AG10803 (cell line): ENCODE measurements around the gene USP14.

Source experiments
- DNase-seq: peaks from one replicate; pipeline ENCODE4 v3.0.0; 2010; ENCODE audit warnings: low read depth
- H3K4me3 ChIP-seq: 2 replicates; pipeline ENCODE4 v1.5.1; 2011; ENCODE audit warnings: mild to moderate bottlenecking, low read length, control low read depth
- TF ChIP-seq, protein P1 (sequence below): conservative IDR thresholded peaks from 2 replicates; pipeline ENCODE4 v1.5.1; 2011; ENCODE audit warnings: mild to moderate bottlenecking, low read length, control low read depth, inconsistent platforms

Gene USP14

GRCh38 chr18:231563-231962 lies 73.2 kb downstream of the USP14 start:
- H3K4me3 ChIP-seq, result no peak overlapping the region
- DNase-seq, result no peak
- TF ChIP-seq, protein P1, sequence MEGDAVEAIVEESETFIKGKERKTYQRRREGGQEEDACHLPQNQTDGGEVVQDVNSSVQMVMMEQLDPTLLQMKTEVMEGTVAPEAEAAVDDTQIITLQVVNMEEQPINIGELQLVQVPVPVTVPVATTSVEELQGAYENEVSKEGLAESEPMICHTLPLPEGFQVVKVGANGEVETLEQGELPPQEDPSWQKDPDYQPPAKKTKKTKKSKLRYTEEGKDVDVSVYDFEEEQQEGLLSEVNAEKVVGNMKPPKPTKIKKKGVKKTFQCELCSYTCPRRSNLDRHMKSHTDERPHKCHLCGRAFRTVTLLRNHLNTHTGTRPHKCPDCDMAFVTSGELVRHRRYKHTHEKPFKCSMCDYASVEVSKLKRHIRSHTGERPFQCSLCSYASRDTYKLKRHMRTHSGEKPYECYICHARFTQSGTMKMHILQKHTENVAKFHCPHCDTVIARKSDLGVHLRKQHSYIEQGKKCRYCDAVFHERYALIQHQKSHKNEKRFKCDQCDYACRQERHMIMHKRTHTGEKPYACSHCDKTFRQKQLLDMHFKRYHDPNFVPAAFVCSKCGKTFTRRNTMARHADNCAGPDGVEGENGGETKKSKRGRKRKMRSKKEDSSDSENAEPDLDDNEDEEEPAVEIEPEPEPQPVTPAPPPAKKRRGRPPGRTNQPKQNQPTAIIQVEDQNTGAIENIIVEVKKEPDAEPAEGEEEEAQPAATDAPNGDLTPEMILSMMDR, result no peak

- TF ChIP-seq, protein P1, result no peak
- no peak overlapping the region for H3K4me3 ChIP-seq
- DNase-seq, result no peak
Measured at GRCh38 chr18:240175-240574, 81.8 kb downstream of the USP14 start.

GRCh38 chr18:245282-245847 lies 87.0 kb downstream of the USP14 start:
- no peak overlapping the region for H3K4me3 ChIP-seq
- peak; percentile 23 for DNase-seq
- TF ChIP-seq, protein P1, result no peak

DNA sequence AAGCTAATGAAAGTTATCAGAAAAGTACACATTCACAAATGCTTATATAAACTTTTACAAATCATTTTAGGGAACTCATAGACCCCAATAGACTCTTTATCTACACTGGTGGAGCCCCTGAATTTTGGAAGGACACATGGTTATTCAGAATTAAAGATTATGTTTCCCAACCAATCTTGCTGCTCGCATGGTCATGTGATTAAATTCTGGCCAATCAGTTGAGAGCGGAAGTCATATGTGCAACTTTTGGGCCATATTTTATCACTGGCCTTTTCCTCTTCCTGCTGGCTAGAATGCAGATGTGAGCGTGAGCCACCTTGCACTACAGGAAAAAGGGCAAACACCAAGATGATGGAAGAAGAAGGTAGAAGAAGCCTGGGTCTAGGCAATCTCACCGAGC lies 89.7 kb downstream of the USP14 start:
- TF ChIP-seq, protein P1, result no peak
- no peak for DNase-seq

GRCh38 chr18:250685-251084 lies 92.3 kb downstream of the USP14 start:
- DNase-seq, result peak; percentile 2
- TF ChIP-seq, protein P1, result no peak
- no peak overlapping the region for H3K4me3 ChIP-seq

More for the DNA sequence above, 89.7 kb downstream of the USP14 start:
- no peak overlapping the region for H3K4me3 ChIP-seq

GRCh38 chr18:251572-251971 lies 93.2 kb downstream of the USP14 start:
- no peak for DNase-seq
- no peak overlapping the region for H3K4me3 ChIP-seq
- TF ChIP-seq, protein P1, result no peak

DNA sequence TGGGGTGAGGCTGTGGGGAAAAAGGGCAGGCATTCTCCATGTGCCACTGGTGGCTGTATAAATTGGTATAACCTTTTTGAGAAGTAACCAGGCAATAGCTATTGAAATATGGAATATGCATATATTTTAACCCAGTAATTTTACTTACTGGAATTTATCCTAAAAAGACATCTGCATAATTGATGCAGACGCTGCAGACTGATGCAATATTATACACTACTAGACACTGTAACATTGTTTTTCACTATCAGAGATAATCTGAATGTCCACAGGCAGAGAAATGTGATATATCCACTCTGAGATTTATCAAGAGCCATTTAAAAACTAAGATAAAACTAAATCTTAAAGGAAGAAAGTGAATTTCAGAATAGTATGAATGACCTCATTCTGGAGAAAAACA lies 94.8 kb downstream of the USP14 start:
- no peak overlapping the region for H3K4me3 ChIP-seq
- DNase-seq, result no peak
- TF ChIP-seq, protein P1, result no peak
